ENCODE data around the gene MITD1. TPM values are rescaled to one million over a fixed set of nuclear protein-coding genes. Genes with fewer than 3 reads are reported as not detected.

The MITD1 gene
- total and polyA plus RNA-seq, 2 of the 13 experiments (the other 11 are each of a cell fraction or from before 2014, with no cell fraction given), result 17.8 to 43.7 TPM

- TF ChIP-seq, protein P1, sequence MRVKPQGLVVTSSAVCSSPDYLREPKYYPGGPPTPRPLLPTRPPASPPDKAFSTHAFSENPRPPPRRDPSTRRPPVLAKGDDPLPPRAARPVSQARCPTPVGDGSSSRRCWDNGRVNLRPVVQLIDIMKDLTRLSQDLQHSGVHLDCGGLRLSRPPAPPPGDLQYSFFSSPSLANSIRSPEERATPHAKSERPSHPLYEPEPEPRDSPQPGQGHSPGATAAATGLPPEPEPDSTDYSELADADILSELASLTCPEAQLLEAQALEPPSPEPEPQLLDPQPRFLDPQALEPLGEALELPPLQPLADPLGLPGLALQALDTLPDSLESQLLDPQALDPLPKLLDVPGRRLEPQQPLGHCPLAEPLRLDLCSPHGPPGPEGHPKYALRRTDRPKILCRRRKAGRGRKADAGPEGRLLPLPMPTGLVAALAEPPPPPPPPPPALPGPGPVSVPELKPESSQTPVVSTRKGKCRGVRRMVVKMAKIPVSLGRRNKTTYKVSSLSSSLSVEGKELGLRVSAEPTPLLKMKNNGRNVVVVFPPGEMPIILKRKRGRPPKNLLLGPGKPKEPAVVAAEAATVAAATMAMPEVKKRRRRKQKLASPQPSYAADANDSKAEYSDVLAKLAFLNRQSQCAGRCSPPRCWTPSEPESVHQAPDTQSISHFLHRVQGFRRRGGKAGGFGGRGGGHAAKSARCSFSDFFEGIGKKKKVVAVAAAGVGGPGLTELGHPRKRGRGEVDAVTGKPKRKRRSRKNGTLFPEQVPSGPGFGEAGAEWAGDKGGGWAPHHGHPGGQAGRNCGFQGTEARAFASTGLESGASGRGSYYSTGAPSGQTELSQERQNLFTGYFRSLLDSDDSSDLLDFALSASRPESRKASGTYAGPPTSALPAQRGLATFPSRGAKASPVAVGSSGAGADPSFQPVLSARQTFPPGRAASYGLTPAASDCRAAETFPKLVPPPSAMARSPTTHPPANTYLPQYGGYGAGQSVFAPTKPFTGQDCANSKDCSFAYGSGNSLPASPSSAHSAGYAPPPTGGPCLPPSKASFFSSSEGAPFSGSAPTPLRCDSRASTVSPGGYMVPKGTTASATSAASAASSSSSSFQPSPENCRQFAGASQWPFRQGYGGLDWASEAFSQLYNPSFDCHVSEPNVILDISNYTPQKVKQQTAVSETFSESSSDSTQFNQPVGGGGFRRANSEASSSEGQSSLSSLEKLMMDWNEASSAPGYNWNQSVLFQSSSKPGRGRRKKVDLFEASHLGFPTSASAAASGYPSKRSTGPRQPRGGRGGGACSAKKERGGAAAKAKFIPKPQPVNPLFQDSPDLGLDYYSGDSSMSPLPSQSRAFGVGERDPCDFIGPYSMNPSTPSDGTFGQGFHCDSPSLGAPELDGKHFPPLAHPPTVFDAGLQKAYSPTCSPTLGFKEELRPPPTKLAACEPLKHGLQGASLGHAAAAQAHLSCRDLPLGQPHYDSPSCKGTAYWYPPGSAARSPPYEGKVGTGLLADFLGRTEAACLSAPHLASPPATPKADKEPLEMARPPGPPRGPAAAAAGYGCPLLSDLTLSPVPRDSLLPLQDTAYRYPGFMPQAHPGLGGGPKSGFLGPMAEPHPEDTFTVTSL (CRISPR knock-in tag; IDR thresholded peaks at IDR 0.05; ENCODE audit: borderline replicate concordance), result peak; percentile 64; the same call in 1 of the 2 replicates
- peak; percentile 94; the same call in 1 of the 2 replicates for TF ChIP-seq SIN3A (IDR thresholded peaks at IDR 0.05; ENCODE audit: borderline replicate concordance, low read depth, low read length)
- no peak for TF ChIP-seq ARNT (IDR thresholded peaks at IDR 0.05)
- peak; percentile 99 for TF ChIP-seq GLI4 (CRISPR knock-in tag; IDR thresholded peaks at IDR 0.05; ENCODE audit: borderline replicate concordance)
- TF ChIP-seq POGZ (CRISPR knock-in tag; IDR thresholded peaks at IDR 0.05), result peak; percentile 98
- peak; percentile 75 for TF ChIP-seq RFXAP (CRISPR knock-in tag; IDR thresholded peaks at IDR 0.05; ENCODE audit: borderline replicate concordance)
- peak; percentile 89; the same call in 1 of the 2 replicates for TF ChIP-seq ISX (CRISPR knock-in tag; conservative IDR thresholded peaks at IDR 0.05)
- TF ChIP-seq FOXM1 (CRISPR knock-in tag; IDR thresholded peaks at IDR 0.05), result no peak; the same call in 1 of the 2 replicates
- TF ChIP-seq NCOR1 (IDR thresholded peaks at IDR 0.05; ENCODE audit: borderline replicate concordance, low read length), result no peak; the same call in 1 of the 2 replicates
- TF ChIP-seq PHF21A (CRISPR knock-in tag; IDR thresholded peaks at IDR 0.05), result peak; percentile 93
- TF ChIP-seq ZNF577 (CRISPR knock-in tag; IDR thresholded peaks at IDR 0.05; ENCODE audit: borderline replicate concordance, low read depth), result peak; percentile 25; the same call in 1 of the 2 replicates
- TF ChIP-seq ZNF543 (CRISPR knock-in tag; IDR thresholded peaks at IDR 0.05), result peak; percentile 98
- peak; percentile 97 for TF ChIP-seq TAF1 (CRISPR knock-in tag; IDR thresholded peaks at IDR 0.05)
- peak; percentile 100 for TF ChIP-seq ZNF501 (CRISPR knock-in tag; IDR thresholded peaks at IDR 0.05)
- peak; percentile 78 for TF ChIP-seq AGO1 (IDR thresholded peaks at IDR 0.05; ENCODE audit: low read depth, low read length, poor library complexity, severe bottlenecking)
- TF ChIP-seq TFAP4 (IDR thresholded peaks at IDR 0.05; ENCODE audit: borderline replicate concordance, low read depth), result peak; percentile 52; the same call in 1 of the 2 replicates
- TF ChIP-seq TCF12 (IDR thresholded peaks at IDR 0.05), result no peak
- TF ChIP-seq TCF12 (CRISPR knock-in tag; IDR thresholded peaks at IDR 0.05), result no peak
Observed at GRCh38 chr2:99154643-99155536, 26.0 kb downstream of the MITD1 start, which contains the start of the genes LIPT1 and TSGA10 (continued).

All from HepG2 (cell line).